ENCODE data around the gene COL4A6. TPM values are rescaled to one million over a fixed set of nuclear protein-coding genes. Genes with fewer than 3 reads are reported as not detected.
A peak's percentile ranks its signal among the peaks of the same experiment; 100 is the strongest.

The COL4A6 gene
- total and polyA plus RNA-seq, 2 donors (not counting 3 experiments of a cell fraction or from before 2014, with no cell fraction given) = 0.49 to 0.62 TPM

GRCh38 chrX:108224727-108225621, 213.2 kb downstream of the COL4A6 start:
- Histone ChIP-seq H3K9me1 (replicated peaks; ENCODE audit: control insufficient read depth, extremely low read depth, insufficient read depth, low read length) (no peaks in the 10 kb centered on the region), H3K4me3 (replicated peaks in 1 of 3; ENCODE audit: insufficient read depth in 1 of 3, low read depth in 1 of 3, low read length in 3 of 3) (no peak overlapping the region), H3K4me1 (ENCODE audit: control insufficient read depth, extremely low read depth, insufficient read depth, low read length) (no peaks in the 10 kb centered on the region), H3K9me3 (replicated peaks; ENCODE audit: control insufficient read depth, insufficient read depth, low read length) (no peaks in the 10 kb centered on the region), H3K4me2 (ENCODE audit: insufficient read depth, low read length) (no peak overlapping the region), H3K9ac (replicated peaks; ENCODE audit: extremely low read depth, insufficient read depth, low read length) (no peak overlapping the region), H3K27ac (ENCODE audit: insufficient read depth, low read depth, low read length) (no peak overlapping the region), H3K79me2 (ENCODE audit: control insufficient read depth, insufficient read depth, low read length) (no peaks in the 10 kb centered on the region), H2AFZ (ENCODE audit: low read depth, low read length) (no peak overlapping the region), H3K27me3 (ENCODE audit: control insufficient read depth in 2 of 2, insufficient read depth in 2 of 2, low read length in 2 of 2) (peaks cover 0 to 2% of the 10 kb centered on the region in 2 experiments), H3K36me3 (ENCODE audit: control insufficient read depth in 2 of 2, extremely low read depth in 1 of 2, insufficient read depth in 2 of 2, low read length in 2 of 2) (no peaks in the 10 kb centered on the region), H4K20me1 (replicated peaks; ENCODE audit: control insufficient read depth, extremely low read depth, insufficient read depth, low read length) (no peaks in the 10 kb centered on the region)
- intact Hi-C loops (cut with micrococcal nuclease) (loop anchor here (1.0 to 2.0 kb wide), 2 partner anchors 80 to 312 kb away; no protein-coding TSS in a partner anchor), dilution Hi-C loops (cut with MboI; ENCODE audit: extremely low pct_ligation_motif_present, low sequenced_read_pairs) (no loop called here)
- FAIRE-seq (peak; percentile 81), DNase-seq (ENCODE audit: low read depth, low spot score) (peak; percentile 37)
- ChIA-PET POLR2A (no interaction called here), CTCF (interaction anchor here (0.6 to 3.4 kb wide), 46 partner anchors 8 to 1160 kb away, joined by 3 to 117 read pairs (median 4); partner anchors contain the start of gene COL4A5)
- TF ChIP-seq MAX (IDR thresholded peaks at IDR 0.05; ENCODE audit: insufficient read depth, insufficient read length) = no peak
- no peak for TF ChIP-seq JUN (IDR thresholded peaks at IDR 0.05; ENCODE audit: borderline replicate concordance, insufficient read depth, insufficient read length, low read depth)
- TF ChIP-seq EZH2 (IDR thresholded peaks at IDR 0.05; ENCODE audit: borderline replicate concordance, low read depth, low read length, severe bottlenecking) = no peak
- TF ChIP-seq FOS (IDR thresholded peaks at IDR 0.05; ENCODE audit: borderline replicate concordance, insufficient read depth, low read length) = no peak
- peak; percentile 26 to 32 for TF ChIP-seq CTCF (IDR thresholded peaks at IDR 0.05; ENCODE audit: extremely low read depth in 1 of 2, insufficient read depth in 1 of 2, low read depth in 1 of 2, low read length in 2 of 2)
- no peak for TF ChIP-seq POLR2A (IDR thresholded peaks at IDR 0.05; ENCODE audit: low read depth, low read length)
- no TSS peak for BruUV-seq (replicated peaks)

Measured in endothelial cell of umbilical vein (primary cell).